ENCODE measurements around the gene POLR1H.

The POLR1H gene

GRCh38 chr6:30101444-30102413 lies 40.7 kb downstream of the POLR1H start:
- Histone ChIP-seq H3K4me1 (ENCODE audit: control insufficient read depth in 2 of 2, insufficient read depth in 1 of 2, low read depth in 1 of 2, low read length in 2 of 2) (peaks cover 4 to 6% of the 10 kb centered on the region in 2 donors), H3K18ac (ENCODE audit: low read length) (no peak overlapping the region), H4K91ac (ENCODE audit: low read depth, low read length, poor library complexity) (no peak overlapping the region), H2BK15ac (ENCODE audit: low read length) (no peak overlapping the region), H3K4me3 (ENCODE audit: low read length in 2 of 2) (peak overlapping the region; percentile 38 to 68), H2BK120ac (ENCODE audit: low read depth, low read length) (no peak overlapping the region), H3K4ac (ENCODE audit: low read length) (no peak overlapping the region), H3K27ac (replicated peaks; ENCODE audit: low read length) (no peak overlapping the region), H3K79me1 (ENCODE audit: low read depth, low read length) (no peaks in the 10 kb centered on the region), H3K4me2 (ENCODE audit: insufficient read depth, low read length, poor library complexity, severe bottlenecking) (peak overlapping the region; percentile 23), H3K23ac (ENCODE audit: low read depth, low read length, poor library complexity) (peak overlapping the region; percentile 38), H2AFZ (ENCODE audit: low read length) (peak overlapping the region; percentile 82), H2BK5ac (ENCODE audit: low read length) (no peak overlapping the region), H2AK5ac (ENCODE audit: low read depth, low read length) (no peak overlapping the region), H3K36me3 (replicated peaks in 1 of 2; ENCODE audit: control insufficient read depth in 2 of 2, insufficient read depth in 2 of 2, low read length in 2 of 2) (no peaks in the 10 kb centered on the region), H3K27me3 (ENCODE audit: control insufficient read depth in 3 of 3, insufficient read depth in 3 of 3, low read depth in 1 of 3, low read length in 3 of 3) (peaks cover 17 to 90% (median 61%) of the 10 kb centered on the region in 3 experiments), H3K14ac (ENCODE audit: low read length) (no peak overlapping the region), H4K8ac (ENCODE audit: low read depth, low read length) (no peak overlapping the region), H2BK12ac (ENCODE audit: low read length) (no peak overlapping the region), H3K9me3 (replicated peaks in 1 of 2; ENCODE audit: control insufficient read depth in 2 of 2, insufficient read depth in 1 of 2, low read depth in 1 of 2, low read length in 2 of 2) (peaks cover 0 to 3% of the 10 kb centered on the region in 2 donors), H3K9ac (ENCODE audit: low read depth, low read length, poor library complexity) (no peak overlapping the region)
- DNase-seq (ENCODE audit: low spot score): peak; percentile 30
- WGBS, 2 donors (ENCODE audit: extremely low coverage in 2 of 2, insufficient read length in 2 of 2, insufficient replicate concordance in 1 of 2): no CpG with 5 or more reads among the region's 51 CpGs

- DNase-seq (ENCODE audit: low spot score): no peak
- H3K18ac ChIP-seq (ENCODE audit: low read length): no peak overlapping the region
- H3K4me3 ChIP-seq (ENCODE audit: low read length in 2 of 2): peak overlapping the region; percentile 38 to 68
- H2BK120ac ChIP-seq (ENCODE audit: low read depth, low read length): no peak overlapping the region
- peak overlapping the region; percentile 38 for H3K23ac ChIP-seq (ENCODE audit: low read depth, low read length, poor library complexity)
- peak overlapping the region; percentile 82 for H2AFZ ChIP-seq (ENCODE audit: low read length)
- H3K27ac ChIP-seq (replicated peaks; ENCODE audit: low read length): no peak overlapping the region
- no CpG with 5 or more reads among the region's 15 CpGs for WGBS, 2 donors (ENCODE audit: extremely low coverage in 2 of 2, insufficient read length in 2 of 2, insufficient replicate concordance in 1 of 2)
- H3K4me2 ChIP-seq (ENCODE audit: insufficient read depth, low read length, poor library complexity, severe bottlenecking): peak overlapping the region; percentile 23
- H3K4ac ChIP-seq (ENCODE audit: low read length): no peak overlapping the region
- no peak overlapping the region for H3K14ac ChIP-seq (ENCODE audit: low read length)
- H2BK12ac ChIP-seq (ENCODE audit: low read length): no peak overlapping the region
- no peak overlapping the region for H4K8ac ChIP-seq (ENCODE audit: low read depth, low read length)
- H3K36me3 ChIP-seq (replicated peaks in 1 of 2; ENCODE audit: control insufficient read depth in 2 of 2, insufficient read depth in 2 of 2, low read length in 2 of 2): no peaks in the 10 kb centered on the region
- H4K91ac ChIP-seq (ENCODE audit: low read depth, low read length, poor library complexity): no peak overlapping the region
- H3K9ac ChIP-seq (ENCODE audit: low read depth, low read length, poor library complexity): no peak overlapping the region
- H2BK5ac ChIP-seq (ENCODE audit: low read length): no peak overlapping the region
- H2BK15ac ChIP-seq (ENCODE audit: low read length): no peak overlapping the region
- H3K4me1 ChIP-seq (ENCODE audit: control insufficient read depth in 2 of 2, insufficient read depth in 1 of 2, low read depth in 1 of 2, low read length in 2 of 2): peaks cover 4 to 6% of the 10 kb centered on the region in 2 donors
- H2AK5ac ChIP-seq (ENCODE audit: low read depth, low read length): no peak overlapping the region
- peaks cover 17 to 82% (median 57%) of the 10 kb centered on the region in 3 experiments for H3K27me3 ChIP-seq (ENCODE audit: control insufficient read depth in 3 of 3, insufficient read depth in 3 of 3, low read depth in 1 of 3, low read length in 3 of 3)
- H3K79me1 ChIP-seq (ENCODE audit: low read depth, low read length): no peaks in the 10 kb centered on the region
- H3K9me3 ChIP-seq (replicated peaks in 1 of 2; ENCODE audit: control insufficient read depth in 2 of 2, insufficient read depth in 1 of 2, low read depth in 1 of 2, low read length in 2 of 2): peaks cover 0 to 3% of the 10 kb centered on the region in 2 donors
Measured at GRCh38 chr6:30102414-30102969, 41.4 kb downstream of the POLR1H start.

- WGBS, 2 donors (ENCODE audit: extremely low coverage in 2 of 2, insufficient read length in 2 of 2, insufficient replicate concordance in 1 of 2): no CpG with 5 or more reads among the region's 36 CpGs
- H3K36me3 ChIP-seq (replicated peaks in 1 of 2; ENCODE audit: control insufficient read depth in 2 of 2, insufficient read depth in 2 of 2, low read length in 2 of 2): no peaks in the 10 kb centered on the region
- H3K18ac ChIP-seq (ENCODE audit: low read length): peak overlapping the region; percentile 1
- H3K9ac ChIP-seq (ENCODE audit: low read depth, low read length, poor library complexity): no peak overlapping the region
- no peak overlapping the region for H2BK5ac ChIP-seq (ENCODE audit: low read length)
- no peak overlapping the region for H2BK15ac ChIP-seq (ENCODE audit: low read length)
- peaks cover 17 to 75% (median 53%) of the 10 kb centered on the region in 3 experiments for H3K27me3 ChIP-seq (ENCODE audit: control insufficient read depth in 3 of 3, insufficient read depth in 3 of 3, low read depth in 1 of 3, low read length in 3 of 3)
- no peak overlapping the region for H3K27ac ChIP-seq (replicated peaks; ENCODE audit: low read length)
- H2AFZ ChIP-seq (ENCODE audit: low read length): peak overlapping the region; percentile 82
- no peak overlapping the region for H2BK12ac ChIP-seq (ENCODE audit: low read length)
- peaks cover 4 to 6% of the 10 kb centered on the region in 2 donors for H3K4me1 ChIP-seq (ENCODE audit: control insufficient read depth in 2 of 2, insufficient read depth in 1 of 2, low read depth in 1 of 2, low read length in 2 of 2)
- DNase-seq (ENCODE audit: low spot score): peak; percentile 87
- no peak overlapping the region for H2BK120ac ChIP-seq (ENCODE audit: low read depth, low read length)
- peak overlapping the region; percentile 45 for H3K4me2 ChIP-seq (ENCODE audit: insufficient read depth, low read length, poor library complexity, severe bottlenecking)
- H4K8ac ChIP-seq (ENCODE audit: low read depth, low read length): no peak overlapping the region
- H3K23ac ChIP-seq (ENCODE audit: low read depth, low read length, poor library complexity): peak overlapping the region; percentile 13
- no peak overlapping the region for H2AK5ac ChIP-seq (ENCODE audit: low read depth, low read length)
- H4K91ac ChIP-seq (ENCODE audit: low read depth, low read length, poor library complexity): no peak overlapping the region
- peak overlapping the region; percentile 26 to 61 for H3K4me3 ChIP-seq (ENCODE audit: low read length in 2 of 2)
- no peaks in the 10 kb centered on the region for H3K79me1 ChIP-seq (ENCODE audit: low read depth, low read length)
- peaks cover 0 to 3% of the 10 kb centered on the region in 2 donors for H3K9me3 ChIP-seq (replicated peaks in 1 of 2; ENCODE audit: control insufficient read depth in 2 of 2, insufficient read depth in 1 of 2, low read depth in 1 of 2, low read length in 2 of 2)
- H3K4ac ChIP-seq (ENCODE audit: low read length): no peak overlapping the region
- no peak overlapping the region for H3K14ac ChIP-seq (ENCODE audit: low read length)
Measured at GRCh38 chr6:30102970-30103871, 42.2 kb downstream of the POLR1H start.

Data from neuronal stem cell (in vitro differentiated cells).